Bronchial epithelial cell (primary cell): ENCODE data around the gene MOK. TPM values are rescaled to one million over a fixed set of nuclear protein-coding genes. Genes with fewer than 3 reads are reported as not detected.

Experiments used
- DNase-seq: peaks from one replicate; pipeline ENCODE4 v3.0.0-alpha.2; 2010; ENCODE audit warnings: low read depth
- FAIRE-seq: peaks from 2 replicates; lab custom pipeline; 2011; peaks lifted over from hg19 to GRCh38; lab: Jason Lieb, UNC
- H3K27me3 ChIP-seq: 2 replicates; pipeline ENCODE4 v1.5.1; 2011; ENCODE audit warnings: low read length; ENCODE audit not compliant: control insufficient read depth, insufficient read depth
- H3K36me3 ChIP-seq: 2 replicates; pipeline ENCODE4 v1.5.1; 2011; ENCODE audit warnings: low read length; ENCODE audit not compliant: control insufficient read depth, insufficient read depth
- H3K4me3 ChIP-seq: 2 replicates; pipeline ENCODE4 v1.5.1; 2011; ENCODE audit warnings: mild to moderate bottlenecking, low read depth, low read length, control low read depth
- total RNA-seq: library from RNA; depleted of rRNA; stranded (reverse); fragments of >200 nt; gene quantifications from 2 replicates; pipeline ENCODE4 v1.2.1, GENCODE V29; 2014
- TF ChIP-seq, protein P1 (sequence below): IDR thresholded peaks from 2 replicates; pipeline ENCODE4 v1.5.1; 2011; ENCODE audit warnings: mild to moderate bottlenecking, moderate library complexity, low read length, control low read depth, inconsistent platforms; ENCODE audit not compliant: insufficient read depth, severe bottlenecking

MOK gene
- total RNA-seq, 1 donor from 2014 or later: 3.2 TPM

DNA sequence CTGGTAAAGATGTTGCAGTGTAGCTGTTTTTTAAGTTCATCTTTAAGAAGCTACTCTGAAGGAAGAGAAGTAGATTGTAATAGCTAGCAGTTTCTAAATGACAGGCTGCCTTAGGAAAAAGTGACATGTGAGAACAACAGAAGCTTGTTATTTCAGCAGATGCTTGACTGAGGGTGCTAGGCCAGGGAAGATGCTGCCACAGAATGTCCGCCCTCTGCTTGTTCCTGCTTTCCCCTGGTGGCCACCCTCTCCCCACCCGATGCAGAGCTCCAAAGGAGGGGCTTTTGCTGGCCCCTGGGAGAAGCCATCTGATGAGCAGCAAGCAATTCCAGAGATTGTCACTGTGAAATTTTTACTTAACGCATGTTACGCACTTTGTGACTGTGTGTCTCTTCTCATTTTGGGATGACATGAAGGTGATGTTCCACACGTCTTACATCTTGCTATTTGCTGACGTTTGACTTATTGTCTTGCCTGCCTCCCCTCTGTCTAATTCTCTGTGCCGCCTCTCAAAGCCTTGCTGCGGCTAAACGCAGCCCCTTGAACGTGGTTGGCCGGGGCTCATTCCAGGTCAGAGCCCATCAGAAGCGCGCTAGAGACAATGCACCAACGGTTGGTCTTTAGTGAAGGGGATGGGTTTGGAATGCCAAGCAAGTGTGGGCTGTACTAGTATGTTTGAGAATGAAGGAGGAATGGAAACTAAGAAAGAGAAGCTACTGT lies 120.5 kb downstream of the MOK start:
- no peak for DNase-seq
- Histone ChIP-seq H3K27me3 (no peaks in the 10 kb centered on the region), H3K4me3 (no peak overlapping the region), H3K36me3 (no peaks in the 10 kb centered on the region)
- FAIRE-seq: no peak
- TF ChIP-seq, protein P1, sequence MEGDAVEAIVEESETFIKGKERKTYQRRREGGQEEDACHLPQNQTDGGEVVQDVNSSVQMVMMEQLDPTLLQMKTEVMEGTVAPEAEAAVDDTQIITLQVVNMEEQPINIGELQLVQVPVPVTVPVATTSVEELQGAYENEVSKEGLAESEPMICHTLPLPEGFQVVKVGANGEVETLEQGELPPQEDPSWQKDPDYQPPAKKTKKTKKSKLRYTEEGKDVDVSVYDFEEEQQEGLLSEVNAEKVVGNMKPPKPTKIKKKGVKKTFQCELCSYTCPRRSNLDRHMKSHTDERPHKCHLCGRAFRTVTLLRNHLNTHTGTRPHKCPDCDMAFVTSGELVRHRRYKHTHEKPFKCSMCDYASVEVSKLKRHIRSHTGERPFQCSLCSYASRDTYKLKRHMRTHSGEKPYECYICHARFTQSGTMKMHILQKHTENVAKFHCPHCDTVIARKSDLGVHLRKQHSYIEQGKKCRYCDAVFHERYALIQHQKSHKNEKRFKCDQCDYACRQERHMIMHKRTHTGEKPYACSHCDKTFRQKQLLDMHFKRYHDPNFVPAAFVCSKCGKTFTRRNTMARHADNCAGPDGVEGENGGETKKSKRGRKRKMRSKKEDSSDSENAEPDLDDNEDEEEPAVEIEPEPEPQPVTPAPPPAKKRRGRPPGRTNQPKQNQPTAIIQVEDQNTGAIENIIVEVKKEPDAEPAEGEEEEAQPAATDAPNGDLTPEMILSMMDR: no peak

DNA sequence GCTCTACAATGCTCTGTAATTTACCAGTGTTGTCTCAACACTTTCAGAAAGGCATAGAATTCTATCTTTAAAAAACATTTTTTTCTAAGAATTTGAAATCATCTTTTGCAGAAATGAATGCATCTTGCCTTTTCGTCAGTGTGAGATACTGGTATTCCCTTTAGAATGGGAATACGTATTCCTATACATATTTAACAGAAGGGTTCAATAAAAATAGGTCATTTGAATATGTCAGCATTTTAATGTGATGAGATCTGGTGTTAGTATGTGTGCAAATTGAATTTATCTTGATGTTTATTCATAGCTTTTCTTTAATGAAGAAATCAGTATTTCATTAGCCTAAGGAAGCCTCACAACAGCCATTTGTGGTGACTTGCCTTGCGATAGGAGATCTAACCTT lies 121.1 kb downstream of the MOK start:
- FAIRE-seq (no peak), DNase-seq (no peak)
- TF ChIP-seq, protein P1: no peak
- H3K27me3 ChIP-seq: no peaks in the 10 kb centered on the region
- H3K4me3 ChIP-seq: no peak overlapping the region
- H3K36me3 ChIP-seq: no peaks in the 10 kb centered on the region

DNA sequence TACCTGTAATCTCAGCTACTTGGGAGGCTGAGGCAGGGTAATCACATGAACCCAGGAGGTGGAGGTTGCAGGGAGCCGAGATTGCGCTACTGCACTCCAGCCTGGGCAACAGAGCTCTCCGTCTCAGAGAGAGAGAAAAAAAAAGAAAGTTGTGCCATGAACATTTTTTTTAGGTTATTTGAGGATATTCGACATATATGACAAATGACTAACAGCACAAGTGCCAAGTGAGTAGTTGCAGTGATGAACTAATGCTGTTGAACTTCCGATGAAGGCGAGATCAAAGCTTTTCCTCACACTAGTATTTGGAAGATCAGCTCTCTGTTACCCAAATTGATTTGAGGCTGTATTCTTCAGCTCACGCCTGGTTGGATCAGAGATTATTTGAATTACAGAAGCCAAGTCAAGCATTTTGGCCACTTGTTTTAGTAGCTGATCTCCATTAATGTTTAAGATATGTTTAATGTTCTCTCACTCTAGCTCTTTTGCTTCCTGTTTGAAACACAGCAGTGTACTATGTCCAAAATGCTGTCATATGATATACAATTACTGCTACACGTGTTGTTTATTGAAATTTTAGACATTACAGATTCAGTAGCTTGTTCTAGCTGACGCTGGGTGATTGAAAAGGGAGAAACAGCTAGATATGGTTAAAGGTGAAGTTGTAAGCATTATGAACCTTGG lies 121.9 kb downstream of the MOK start:
- H3K27me3 ChIP-seq: no peaks in the 10 kb centered on the region
- DNase-seq (no peak), FAIRE-seq (no peak)
- no peaks in the 10 kb centered on the region for H3K36me3 ChIP-seq
- no peak overlapping the region for H3K4me3 ChIP-seq
- TF ChIP-seq, protein P1: no peak

DNA sequence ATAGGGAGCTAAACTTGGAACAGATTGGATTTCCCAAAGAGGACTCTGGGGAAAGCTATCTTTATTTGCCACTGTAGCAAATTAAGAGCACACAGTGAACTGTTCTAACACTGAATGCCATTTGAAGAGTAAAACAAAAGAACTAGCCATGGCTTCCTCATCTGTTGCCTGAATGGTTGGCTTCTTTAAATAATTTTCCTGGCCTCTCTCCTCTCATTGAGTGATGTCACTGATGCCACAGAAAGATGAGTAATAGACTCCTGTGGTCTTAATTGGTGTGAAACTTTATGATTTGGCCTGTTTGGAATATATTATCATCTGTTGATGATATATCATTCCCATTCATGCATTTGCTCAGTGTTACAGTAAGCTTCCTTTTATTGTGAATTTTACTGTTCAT lies 122.8 kb downstream of the MOK start:
- no peak for FAIRE-seq
- TF ChIP-seq, protein P1: no peak
- Histone ChIP-seq H3K27me3 (no peaks in the 10 kb centered on the region), H3K4me3 (no peak overlapping the region), H3K36me3 (no peaks in the 10 kb centered on the region)
- peak; percentile 62 for DNase-seq

DNA sequence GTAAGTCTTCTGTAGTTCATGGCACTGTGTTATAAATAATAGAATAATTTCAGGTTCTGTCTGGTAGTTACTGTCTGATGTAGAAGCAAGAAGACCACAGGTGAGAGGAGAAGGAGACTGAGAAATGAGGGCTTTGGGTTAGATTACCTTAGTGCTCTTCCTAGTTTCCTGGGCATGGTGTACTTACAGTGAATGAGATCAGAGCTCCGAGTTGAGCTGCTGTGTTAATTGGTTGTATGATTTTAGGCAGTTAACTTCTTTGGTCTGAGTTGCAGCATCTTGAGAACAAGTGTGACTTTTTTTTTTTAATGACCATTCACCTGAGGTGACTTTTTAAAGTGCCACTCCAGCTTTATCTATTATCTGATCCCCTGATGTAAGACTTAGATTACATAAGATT lies 123.8 kb downstream of the MOK start:
- Histone ChIP-seq H3K27me3 (no peaks in the 10 kb centered on the region), H3K36me3 (no peaks in the 10 kb centered on the region), H3K4me3 (no peak overlapping the region)
- DNase-seq (no peak), FAIRE-seq (no peak)
- TF ChIP-seq, protein P1: no peak
